ENCODE data around the gene RNF166.

Gene RNF166

GRCh38 chr16:88724855-88725555 lies 18.8 kb upstream of the RNF166 start:
- no peak for DNase-seq (ENCODE audit: low read depth in 2 of 3, low spot score in 1 of 3)

GRCh38 chr16:88723911-88724310 lies 17.7 kb upstream of the RNF166 start:
- DNase-seq (ENCODE audit: low read depth in 2 of 3, low spot score in 1 of 3) = no peak

GRCh38 chr16:88723507-88723887 lies 17.3 kb upstream of the RNF166 start:
- no peak for DNase-seq (ENCODE audit: low read depth in 2 of 3, low spot score in 1 of 3)

GRCh38 chr16:88722784-88723506 lies 16.7 kb upstream of the RNF166 start:
- DNase-seq (ENCODE audit: low read depth in 2 of 3, low spot score in 1 of 3) = no peak

GRCh38 chr16:88721815-88722755 lies 15.9 kb upstream of the RNF166 start:
- DNase-seq (ENCODE audit: low read depth in 2 of 3, low spot score in 1 of 3) = no peak

- no peak for DNase-seq (ENCODE audit: low read depth in 2 of 3, low spot score in 1 of 3)
Observed at GRCh38 chr16:88721236-88721635, 15.0 kb upstream of the RNF166 start.

GRCh38 chr16:88720396-88720970 lies 14.3 kb upstream of the RNF166 start:
- DNase-seq (ENCODE audit: low read depth in 2 of 3, low spot score in 1 of 3) = no peak

- DNase-seq (ENCODE audit: low read depth in 2 of 3, low spot score in 1 of 3) = no peak
Observed at GRCh38 chr16:88719933-88720296, 13.7 kb upstream of the RNF166 start.

GRCh38 chr16:88719267-88719932 lies 13.2 kb upstream of the RNF166 start:
- DNase-seq (ENCODE audit: low read depth in 2 of 3, low spot score in 1 of 3) = no peak

- no peak for DNase-seq (ENCODE audit: low read depth in 2 of 3, low spot score in 1 of 3)
Observed at GRCh38 chr16:88718178-88718577, 12.0 kb upstream of the RNF166 start.

GRCh38 chr16:88716601-88717001 lies 10.4 kb upstream of the RNF166 start:
- DNase-seq (ENCODE audit: low read depth in 2 of 3, low spot score in 1 of 3) = no peak

- DNase-seq (ENCODE audit: low read depth in 2 of 3, low spot score in 1 of 3) = no peak
Observed at GRCh38 chr16:88716201-88716600, 10.0 kb upstream of the RNF166 start.

- no peak for DNase-seq (ENCODE audit: low read depth in 2 of 3, low spot score in 1 of 3)
Observed at GRCh38 chr16:88715312-88716190, 9.3 kb upstream of the RNF166 start.

- DNase-seq (ENCODE audit: low read depth in 2 of 3, low spot score in 1 of 3) = no peak
Observed at GRCh38 chr16:88714420-88715302, 8.5 kb upstream of the RNF166 start.

- no peak for DNase-seq (ENCODE audit: low read depth in 2 of 3, low spot score in 1 of 3)
Observed at GRCh38 chr16:88713568-88714419, 7.6 kb upstream of the RNF166 start.

- DNase-seq (ENCODE audit: low read depth in 2 of 3, low spot score in 1 of 3) = no peak
Observed at GRCh38 chr16:88713054-88713453, 6.8 kb upstream of the RNF166 start.

GRCh38 chr16:88712362-88712979 lies 6.3 kb upstream of the RNF166 start:
- no peak for DNase-seq (ENCODE audit: low read depth in 2 of 3, low spot score in 1 of 3)

All from stimulated activated CD4-positive, alpha-beta T cell treated with anti-CD3 and anti-CD28 coated beads, Interleukin-12 subunit alpha, Interleukin-12 subunit beta, amount 100 ng/mL, for 48 hours (primary cell).